Right ventricle myocardium superior (tissue), 1 donor: ENCODE measurements around the gene MCAT. TPM values are rescaled to one million over a fixed set of nuclear protein-coding genes. Genes with fewer than 3 reads are reported as not detected.
"Not testable (repeated sequence)": the region's sequence is repeated elsewhere in the genome, so short reads cannot be mapped to it uniquely, and the experiment has no call there.

ENCODE experiments used
- ATAC-seq: fragments of 200-7000 bp; cut with Tn5 transposase; one replicate; pipeline ENCODE4 v1.9.1; 2020; ENCODE audit warnings: mild to moderate bottlenecking; ENCODE audit not compliant: poor library complexity
- DNase-seq: peaks from one replicate; pipeline ENCODE4 v3.0.0-alpha.2; 2020
- intact Hi-C: fragments of 100-400 bp; cut with DNase I; formaldehyde crosslinking; loops from one replicate; pipeline ENCODE4 v1.11.2; 2022
- total RNA-seq: library from RNA; stranded (reverse); fragmentation: NEBNext Ultra II Directional; extraction: Animal tissue kit (Norgen Biotek cat#: 25700); gene quantifications from one replicate; pipeline ENCODE4 v1.2.1, GENCODE V29; 2021
- donor health status: DM: no; HTN: yes; CAD: no; lungs with severe emphysema.

MCAT gene
- total RNA-seq, 1 donor from 2014 or later = 16.9 TPM

DNA sequence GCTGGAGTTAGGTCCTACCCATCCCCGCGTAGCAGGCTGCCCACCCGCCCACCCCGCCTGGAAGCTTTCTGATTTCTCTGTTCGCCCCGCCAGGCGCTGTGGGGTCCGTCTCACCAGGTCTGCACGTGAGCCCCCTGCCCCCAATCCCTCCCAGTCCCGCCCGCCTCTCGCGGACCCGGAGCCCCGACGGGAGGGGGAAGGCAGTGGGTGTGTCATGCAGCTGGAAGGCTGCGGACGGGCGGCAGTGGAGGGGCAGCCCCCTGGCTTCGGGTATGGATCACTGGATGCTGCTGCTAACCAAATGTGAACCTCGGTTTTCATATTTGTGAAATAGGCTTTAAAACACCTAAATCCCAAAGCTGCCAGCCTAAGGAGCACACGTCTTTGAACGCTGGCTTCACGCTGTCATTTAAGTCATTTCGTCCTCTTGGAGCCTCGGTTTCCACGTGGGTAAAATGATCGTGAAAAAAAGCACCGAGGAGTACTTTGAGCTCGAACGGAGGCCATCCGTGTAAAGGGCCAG, 33.2 kb downstream of the MCAT start:
- intact Hi-C loops = no loop called here
- DNase-seq (no peak), ATAC-seq (no peak)

GRCh38 chr22:43109511-43109910, 33.7 kb downstream of the MCAT start:
- intact Hi-C loops = no loop called here
- no peak for ATAC-seq
- no peak for DNase-seq

DNA sequence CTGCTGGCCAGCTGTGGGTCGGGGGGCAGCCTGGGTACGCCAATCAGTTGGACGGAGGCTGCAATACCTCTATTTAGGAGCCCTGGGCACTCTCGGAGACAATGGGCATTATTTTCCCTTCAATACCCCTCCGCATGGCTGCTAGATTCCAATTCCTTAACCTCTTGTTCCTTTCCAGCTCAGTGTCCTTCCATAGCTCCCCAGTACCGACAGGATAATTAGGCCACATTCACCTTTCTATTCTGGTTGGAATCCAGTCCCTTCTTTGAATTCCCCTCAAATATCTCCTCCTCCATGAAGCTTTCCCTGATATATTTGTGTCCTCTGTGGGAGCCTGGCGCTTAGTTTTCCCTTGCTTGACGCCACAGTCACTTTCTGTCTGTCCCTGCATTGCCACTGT, 36.9 kb downstream of the MCAT start:
- intact Hi-C loops = no loop called here
- no peak for DNase-seq
- ATAC-seq = no peak

GRCh38 chr22:43104950-43105349, 38.2 kb downstream of the MCAT start:
- DNase-seq, intact Hi-C loops, ATAC-seq: not testable (repeated sequence)

- DNase-seq, intact Hi-C loops, ATAC-seq: not testable (repeated sequence)
These were observed 39.1 kb downstream of the MCAT start for GRCh38 chr22:43104056-43104625.

GRCh38 chr22:43101306-43101705, 41.9 kb downstream of the MCAT start:
- DNase-seq = peak; percentile 59
- peak; percentile 54 for ATAC-seq
- intact Hi-C loops = no loop called here

GRCh38 chr22:43100225-43100624, 43.0 kb downstream of the MCAT start:
- DNase-seq (no peak), ATAC-seq (no peak)
- intact Hi-C loops = no loop called here

DNA sequence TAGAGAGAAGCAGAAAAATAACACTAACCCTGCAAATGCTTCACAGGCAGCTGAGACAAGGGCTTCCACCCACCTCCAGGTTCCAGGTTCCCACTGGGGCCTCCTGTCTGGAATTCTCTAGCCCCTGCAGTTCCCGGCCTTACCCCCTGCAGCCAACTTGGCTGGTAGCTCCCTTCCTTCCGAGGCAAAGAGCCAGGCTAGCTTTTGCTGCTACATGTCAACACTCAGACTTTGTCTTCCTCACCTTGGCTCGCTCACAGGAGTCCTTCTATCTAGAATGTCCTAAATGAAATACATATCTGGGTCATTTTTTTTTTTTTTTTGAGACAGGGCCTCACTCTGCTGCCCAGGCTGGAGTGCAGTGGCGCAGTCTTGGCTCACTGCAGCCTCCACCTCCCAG, 44.1 kb downstream of the MCAT start:
- intact Hi-C loops = loop anchor here (10.0 kb wide), 1 partner anchor 224 kb away; no protein-coding TSS in a partner anchor
- DNase-seq (peak; percentile 53), ATAC-seq (peak; percentile 65)

GRCh38 chr22:43098356-43098755, 44.8 kb downstream of the MCAT start:
- intact Hi-C loops = loop anchor here (10.0 kb wide), 1 partner anchor 224 kb away; no protein-coding TSS in a partner anchor
- ATAC-seq (no peak), DNase-seq (no peak)

DNA sequence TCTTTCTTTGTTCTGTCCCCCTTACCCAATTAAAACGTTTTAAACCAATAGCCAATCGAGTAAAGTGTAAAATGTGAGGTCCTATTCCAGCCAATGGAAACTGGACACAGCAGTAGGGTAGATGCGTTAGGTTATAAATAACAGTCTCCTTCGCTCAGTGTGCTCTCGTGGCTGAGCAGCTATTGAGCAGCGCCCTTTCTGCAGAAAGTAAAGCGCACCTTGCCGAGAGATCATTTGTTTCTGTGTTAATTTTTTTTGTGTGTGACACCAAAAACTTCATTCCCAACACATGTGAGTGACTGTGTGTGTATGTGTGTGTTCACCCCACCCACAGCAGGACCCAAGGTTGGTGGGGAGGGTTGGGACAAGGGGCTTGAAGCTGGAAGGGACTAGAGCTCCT, 46.8 kb downstream of the MCAT start:
- intact Hi-C loops = loop anchor here (10.0 kb wide), 1 partner anchor 222 kb away; no protein-coding TSS in a partner anchor
- ATAC-seq = no peak

GRCh38 chr22:43094551-43094950, 48.6 kb downstream of the MCAT start:
- ATAC-seq = no peak
- DNase-seq = no peak
- intact Hi-C loops = loop anchor here (10.0 kb wide), 1 partner anchor 220 kb away; no protein-coding TSS in a partner anchor

More for the DNA sequence above, 46.8 kb downstream of the MCAT start:
- no peak for DNase-seq

DNA sequence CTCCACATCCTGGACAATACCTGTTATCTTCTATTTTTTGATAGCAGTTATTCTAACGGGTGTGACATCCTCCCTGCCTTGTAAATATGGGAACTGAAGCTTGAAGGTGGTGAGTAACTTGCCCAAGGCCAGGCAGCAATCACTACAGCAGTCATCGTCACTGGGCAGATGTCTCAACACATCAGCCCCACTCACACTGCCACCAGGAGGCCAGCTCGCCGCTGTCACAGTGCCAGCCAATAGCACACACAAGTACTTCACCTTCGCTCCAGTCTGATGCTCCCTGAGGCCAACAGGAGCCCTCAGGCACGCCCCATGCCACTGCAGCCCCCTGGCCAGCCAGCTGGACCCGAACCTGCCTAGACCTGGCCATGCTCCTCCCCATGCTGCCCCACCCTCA, 49.1 kb downstream of the MCAT start:
- peak; percentile 63 for ATAC-seq
- intact Hi-C loops = loop anchor here (10.0 kb wide), 1 partner anchor 219 kb away; no protein-coding TSS in a partner anchor
- peak; percentile 80 for DNase-seq

- ATAC-seq (no peak), DNase-seq (no peak)
- intact Hi-C loops = loop anchor here (10.0 kb wide), 1 partner anchor 217 kb away; no protein-coding TSS in a partner anchor
These were observed 51.1 kb downstream of the MCAT start for GRCh38 chr22:43092085-43092484.

GRCh38 chr22:43090130-43090789, 52.9 kb downstream of the MCAT start:
- peak; percentile 55 for ATAC-seq
- peak; percentile 60 for DNase-seq
- intact Hi-C loops = loop anchor here (10.0 kb wide), 1 partner anchor 215 kb away; no protein-coding TSS in a partner anchor

DNA sequence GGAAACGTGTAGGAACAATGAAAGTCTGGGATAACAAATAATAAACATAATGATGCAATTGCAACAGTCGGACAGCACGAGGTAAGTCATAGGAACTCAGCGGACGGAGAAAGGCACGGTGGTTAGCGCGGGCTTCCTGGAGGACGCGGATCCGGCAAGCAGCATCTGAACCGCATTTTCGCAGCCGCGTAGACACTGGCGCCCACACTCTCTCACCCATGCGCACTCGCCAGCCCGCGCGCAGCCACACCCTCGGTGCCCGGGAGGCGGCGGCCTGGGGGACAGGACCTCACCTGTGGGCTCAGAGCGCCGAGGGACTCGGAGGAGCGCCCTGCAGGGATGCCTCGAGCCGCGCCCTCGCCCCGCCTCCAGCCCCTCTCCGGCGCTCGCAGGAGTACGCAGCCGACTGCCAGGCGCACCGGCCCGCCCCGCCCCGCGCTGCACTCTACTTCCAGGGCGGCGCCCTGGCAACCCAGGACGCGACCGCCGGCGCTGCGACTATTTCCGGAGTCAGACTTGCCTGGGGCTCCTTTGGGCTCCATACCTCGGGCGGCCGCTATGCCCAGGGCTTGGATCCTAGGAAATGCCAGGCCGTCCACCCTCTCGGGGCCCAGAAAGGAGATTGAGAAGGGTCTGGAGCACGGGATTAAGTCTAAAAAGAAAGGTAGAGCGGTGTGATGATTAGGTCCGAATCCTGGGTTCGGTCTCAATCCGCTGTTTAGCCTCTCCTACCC, 54.0 kb downstream of the MCAT start, which contains the start of gene TTLL1:
Gene TTLL1, minus strand, starts transcription at position 408 of the 734 bp plus-strand sequence. CDS start 13,805 bp downstream, outside the sequence.
- intact Hi-C loops = no loop called here
- ATAC-seq (peak; percentile 95), DNase-seq (peak; percentile 95)

DNA sequence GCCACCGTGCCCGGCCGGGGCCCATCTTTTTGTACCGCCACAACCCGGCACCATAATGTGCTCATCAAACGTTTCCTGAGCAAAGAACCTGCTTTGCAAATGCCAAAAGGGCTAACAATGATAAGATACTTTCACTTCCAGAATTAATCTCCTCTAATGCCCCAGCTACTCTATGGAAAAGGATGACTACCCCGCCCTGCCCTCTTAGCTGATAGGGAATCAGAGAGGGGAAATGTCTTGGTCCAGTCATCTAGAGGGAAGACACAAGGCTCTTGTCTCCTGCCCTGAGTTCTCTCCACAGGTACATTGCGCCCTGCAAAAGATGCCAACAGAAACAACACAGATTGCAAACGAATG, 54.6 kb downstream of the MCAT start:
- ATAC-seq = no peak
- intact Hi-C loops = no loop called here
- no peak for DNase-seq

- DNase-seq = peak; percentile 61
- intact Hi-C loops = no loop called here
- peak; percentile 11 for ATAC-seq
These were observed 57.3 kb downstream of the MCAT start for GRCh38 chr22:43085658-43086606.
